Keratinocyte (primary cell): ENCODE data around the gene WDR82. TPM values are rescaled to one million over a fixed set of nuclear protein-coding genes. Genes with fewer than 3 reads are reported as not detected.
A peak's percentile ranks its signal among the peaks of the same experiment; 100 is the strongest.

Experiments
- DNase-seq: peaks from one replicate; pipeline ENCODE4 v3.0.0-alpha.2; 2011; ENCODE audit warnings: low read depth, missing footprints, low spot score
- FAIRE-seq: peaks from 2 replicates; lab custom pipeline; 2011; peaks lifted over from hg19 to GRCh38; lab: Jason Lieb, UNC
- H2AFZ ChIP-seq: 2 replicates; pipeline ENCODE4 v1.6.0; 2012; ENCODE audit warnings: low read length, control low read depth, inconsistent platforms; ENCODE audit not compliant: control insufficient read depth
- H3K27ac ChIP-seq: 2 replicates; pipeline ENCODE4 v1.5.1; 2011; ENCODE audit warnings: low read length; ENCODE audit not compliant: control insufficient read depth, insufficient read depth
- H3K27me3 ChIP-seq: 3 replicates; pipeline ENCODE4 v1.6.0; 2011; ENCODE audit warnings: low read length; ENCODE audit not compliant: control insufficient read depth, insufficient read depth; ENCODE audit errors: extremely low read depth
- H3K36me3 ChIP-seq, 2 experiments: 2 replicates in 1 of 2; 3 replicates in 1 of 2; pipeline ENCODE4 v1.5.1; 2011; ENCODE audit warnings: low read length in 2 of 2, mild to moderate bottlenecking in 1 of 2; ENCODE audit not compliant: control insufficient read depth in 2 of 2, insufficient read depth in 2 of 2; ENCODE audit errors: extremely low read depth in 1 of 2
- H3K4me1 ChIP-seq: 3 replicates; pipeline ENCODE4 v1.5.1; 2011; ENCODE audit warnings: low read length; ENCODE audit not compliant: control insufficient read depth, insufficient read depth; ENCODE audit errors: extremely low read depth
- H3K4me2 ChIP-seq: 3 replicates; pipeline ENCODE4 v1.6.0; 2011; ENCODE audit warnings: low read depth, low read length; ENCODE audit not compliant: control insufficient read depth, insufficient read depth; ENCODE audit errors: extremely low read depth
- H3K4me3 ChIP-seq, 3 experiments: fragments of 200-600 bp in 1 of 3; sonication (generic) in 1 of 3; 2 replicates in 2 of 3; 3 replicates in 1 of 3; pipeline ENCODE4 v1.5.1; 2011 to 2016; ENCODE audit warnings: low read length in 3 of 3, mild to moderate bottlenecking in 3 of 3, control low read depth in 2 of 3, inconsistent platforms in 1 of 3, low read depth in 1 of 3, mixed read lengths in 1 of 3, mixed run types in 1 of 3, moderate library complexity in 1 of 3; ENCODE audit not compliant: control insufficient read depth in 2 of 3, insufficient read depth in 2 of 3; ENCODE audit errors: extremely low read depth in 1 of 3
- H3K79me2 ChIP-seq: 2 replicates; pipeline ENCODE4 v1.6.0; 2012; ENCODE audit warnings: low read length; ENCODE audit not compliant: control insufficient read depth, insufficient read depth
- H3K9ac ChIP-seq: 3 replicates; pipeline ENCODE4 v1.6.0; 2011; ENCODE audit warnings: low read length; ENCODE audit not compliant: control insufficient read depth, insufficient read depth; ENCODE audit errors: extremely low read depth
- H3K9me1 ChIP-seq: 3 replicates; pipeline ENCODE4 v1.6.0; 2011; ENCODE audit warnings: low read length; ENCODE audit not compliant: control insufficient read depth, insufficient read depth; ENCODE audit errors: extremely low read depth
- H3K9me3 ChIP-seq: 2 replicates; pipeline ENCODE4 v1.5.1; 2012; ENCODE audit warnings: low read depth, low read length; ENCODE audit not compliant: control insufficient read depth
- H4K20me1 ChIP-seq: 3 replicates; pipeline ENCODE4 v1.6.0; 2011; ENCODE audit warnings: low read length; ENCODE audit not compliant: control insufficient read depth, insufficient read depth; ENCODE audit errors: extremely low read depth
- CTCF ChIP-seq, 3 experiments: IDR thresholded peaks in 1 of 3; conservative IDR thresholded peaks in 1 of 3; optimal IDR thresholded peaks in 1 of 3; 2 replicates in 2 of 3; 3 replicates in 1 of 3; pipeline versions ENCODE3 to v1.5.1; 2011; ENCODE audit warnings: low read length in 3 of 3, mild to moderate bottlenecking in 3 of 3, moderate library complexity in 2 of 3, control low read depth in 1 of 3, inconsistent platforms in 1 of 3; ENCODE audit not compliant: insufficient read depth in 2 of 3; ENCODE audit errors: extremely low read depth in 1 of 3
- EZH2 ChIP-seq: IDR thresholded peaks from one replicate; pipeline ENCODE4 v1.6.1; 2012; ENCODE audit warnings: inconsistent platforms, mild to moderate bottlenecking, low read length, moderate library complexity
- dilution Hi-C: fragments of 300-500 bp; cut with MboI; formaldehyde crosslinking; loops from one replicate; pipeline ENCODE4 v1.7.0; 2020; ENCODE audit warnings: low sequenced_read_pairs; ENCODE audit not compliant: extremely low pct_ligation_motif_present
- polyA plus RNA-seq, 5 experiments: library from polyadenylated mRNA; depleted of rRNA in 3 of 5; stranded (reverse) in 3 of 5; stranded (forward) in 1 of 5; unstranded in 1 of 5; fragments of >200 nt; gene quantifications; 1 replicate in 1 of 5; 2 replicates in 3 of 5; 3 replicates in 1 of 5; pipeline versions ENCODE4 v1.2.1 to v1.2.3, GENCODE V29; 2011 to 2012; ENCODE audit warnings: missing spikeins in 2 of 5, low read depth in 1 of 5, low replicate concordance in 1 of 5

Gene WDR82
- polyA plus RNA-seq, 1 donor (not counting 4 experiments of a cell fraction or from before 2014, with no cell fraction given) = 75.1 TPM

GRCh38 chr3:52302426-52303145, 24.1 kb upstream of the WDR82 start:
- H2AFZ ChIP-seq = no peak overlapping the region
- peaks cover 10% of the 10 kb centered on the region for H3K4me1 ChIP-seq
- no peaks in the 10 kb centered on the region for H3K36me3 ChIP-seq
- dilution Hi-C loops = no loop called here
- H3K27ac ChIP-seq = no peak overlapping the region
- TF ChIP-seq CTCF (optimal IDR thresholded peaks at IDR 0.05 in 1 of 3, IDR thresholded peaks at IDR 0.05 in 1 of 3, conservative IDR thresholded peaks at IDR 0.05 in 1 of 3; ENCODE audit: extremely low read depth in 1 of 3, insufficient read depth in 2 of 3, low read length in 3 of 3) (no peak), EZH2 (no peak)
- no peaks in the 10 kb centered on the region for H3K9me3 ChIP-seq
- DNase-seq = no peak
- no peak overlapping the region for H3K4me3 ChIP-seq
- no peaks in the 10 kb centered on the region for H4K20me1 ChIP-seq
- H3K9ac ChIP-seq = no peak overlapping the region
- FAIRE-seq = no peak
- no peak overlapping the region for H3K4me2 ChIP-seq
- H3K9me1 ChIP-seq = no peaks in the 10 kb centered on the region
- no peaks in the 10 kb centered on the region for H3K27me3 ChIP-seq
- no peaks in the 10 kb centered on the region for H3K79me2 ChIP-seq

GRCh38 chr3:52299879-52300611, 21.6 kb upstream of the WDR82 start:
- no peak overlapping the region for H3K9ac ChIP-seq
- H3K9me3 ChIP-seq = no peaks in the 10 kb centered on the region
- H3K9me1 ChIP-seq = no peaks in the 10 kb centered on the region
- dilution Hi-C loops = no loop called here
- H4K20me1 ChIP-seq = no peaks in the 10 kb centered on the region
- no peak overlapping the region for H3K27ac ChIP-seq
- no peak overlapping the region for H3K4me3 ChIP-seq
- peaks cover 10% of the 10 kb centered on the region for H3K4me1 ChIP-seq
- H3K4me2 ChIP-seq = peak overlapping the region; percentile 3
- H3K79me2 ChIP-seq = no peaks in the 10 kb centered on the region
- no peak for TF ChIP-seq EZH2
- peak in 1 of 3 experiments; percentile 37 for TF ChIP-seq CTCF (optimal IDR thresholded peaks at IDR 0.05 in 1 of 3, IDR thresholded peaks at IDR 0.05 in 1 of 3, conservative IDR thresholded peaks at IDR 0.05 in 1 of 3; ENCODE audit: extremely low read depth in 1 of 3, insufficient read depth in 2 of 3, low read length in 3 of 3)
- no peaks in the 10 kb centered on the region for H3K27me3 ChIP-seq
- no peak overlapping the region for H2AFZ ChIP-seq
- DNase-seq (no peak), FAIRE-seq (no peak)
- no peaks in the 10 kb centered on the region for H3K36me3 ChIP-seq
